HK-2 (cell line): ENCODE measurements around the gene C1GALT1.
A peak's percentile ranks its signal among the peaks of the same experiment; 100 is the strongest.

Experiments used
- DNase-seq: peaks from one replicate; pipeline ENCODE4 v3.0.0-alpha.2; 2018; ENCODE audit not compliant: unreplicated experiment

The C1GALT1 gene

GRCh38 chr7:7201578-7202374 lies 19.4 kb downstream of the C1GALT1 start:
- peak; percentile 39 for DNase-seq

GRCh38 chr7:7202375-7202720 lies 20.0 kb downstream of the C1GALT1 start:
- DNase-seq = no peak

- no peak for DNase-seq
These were observed 21.6 kb downstream of the C1GALT1 start for GRCh38 chr7:7203813-7204575.

- DNase-seq = no peak
These were observed 25.5 kb downstream of the C1GALT1 start for GRCh38 chr7:7207876-7208275.

- no peak for DNase-seq
These were observed 26.2 kb downstream of the C1GALT1 start for GRCh38 chr7:7208520-7208919.

- DNase-seq = no peak
These were observed 27.2 kb downstream of the C1GALT1 start for GRCh38 chr7:7209412-7210050.

- DNase-seq = no peak
These were observed 28.3 kb downstream of the C1GALT1 start for GRCh38 chr7:7210475-7211237.

- no peak for DNase-seq
These were observed 30.3 kb downstream of the C1GALT1 start for GRCh38 chr7:7212612-7213011.

GRCh38 chr7:7214398-7215347 lies 32.3 kb downstream of the C1GALT1 start:
- no peak for DNase-seq

GRCh38 chr7:7216279-7216678 lies 33.9 kb downstream of the C1GALT1 start:
- no peak for DNase-seq

- no peak for DNase-seq
These were observed 36.9 kb downstream of the C1GALT1 start for GRCh38 chr7:7219216-7219615.

GRCh38 chr7:7220821-7221220 lies 38.5 kb downstream of the C1GALT1 start:
- DNase-seq = no peak

- DNase-seq = peak; percentile 29
These were observed 39.3 kb downstream of the C1GALT1 start for GRCh38 chr7:7221599-7222038.

- no peak for DNase-seq
These were observed 40.9 kb downstream of the C1GALT1 start for GRCh38 chr7:7223250-7223649.

- DNase-seq = no peak
These were observed 44.1 kb downstream of the C1GALT1 start for GRCh38 chr7:7226407-7226806.

GRCh38 chr7:7228472-7228871 lies 46.1 kb downstream of the C1GALT1 start:
- no peak for DNase-seq

GRCh38 chr7:7228967-7229366 lies 46.6 kb downstream of the C1GALT1 start:
- no peak for DNase-seq

GRCh38 chr7:7231000-7231399 lies 48.7 kb downstream of the C1GALT1 start:
- DNase-seq = no peak

- DNase-seq = no peak
These were observed 49.5 kb downstream of the C1GALT1 start for GRCh38 chr7:7231865-7232264.

GRCh38 chr7:7235347-7235746 lies 53.0 kb downstream of the C1GALT1 start:
- DNase-seq = no peak

GRCh38 chr7:7236041-7236440 lies 53.7 kb downstream of the C1GALT1 start:
- DNase-seq = no peak
